ENCODE measurements around the gene FTO. TPM values are rescaled to one million over a fixed set of nuclear protein-coding genes. Genes with fewer than 3 reads are reported as not detected.

FTO gene
- total and polyA plus RNA-seq, 12 donors, result 17.8 to 310 (median 156) TPM

GRCh38 chr16:54076006-54076504 is 372.1 kb downstream of the FTO start:
- intact Hi-C loops (cut with DNase I), result no loop called here
- H3K27ac ChIP-seq, result no peak overlapping the region
- no peaks in the 10 kb centered on the region for H3K36me3 ChIP-seq (replicated peaks in 1 of 2)
- DNase-seq, result no peak
- no peaks in the 10 kb centered on the region for H3K4me1 ChIP-seq (replicated peaks in 1 of 2)
- no peaks in the 10 kb centered on the region for H3K9me3 ChIP-seq (replicated peaks in 1 of 3)
- WGBS, 4 donors, result 92 to 96% (median 93%) methylated on average over 3 of the region's 3 CpGs
- no peaks in the 10 kb centered on the region for H3K27me3 ChIP-seq
- H3K4me3 ChIP-seq, result no peak overlapping the region
- no peak for TF ChIP-seq POLR2A (IDR thresholded peaks at IDR 0.05)
- no peak for TF ChIP-seq CTCF (IDR thresholded peaks at IDR 0.05)

- DNase-seq, result peak in 3 of 7 donors; percentile 27 to 38 (median 35)
- 57 to 70% (median 64%) methylated on average over 9 of the region's 9 CpGs for WGBS, 4 donors
- Histone ChIP-seq H3K27me3 (no peaks in the 10 kb centered on the region), H3K4me1 (replicated peaks in 1 of 2) (peaks cover 0 to 7% of the 10 kb centered on the region in 2 donors), H3K27ac (no peak overlapping the region), H3K9me3 (replicated peaks in 1 of 3) (no peaks in the 10 kb centered on the region), H3K36me3 (replicated peaks in 1 of 2) (no peaks in the 10 kb centered on the region), H3K4me3 (no peak overlapping the region)
- intact Hi-C loops (cut with DNase I), result no loop called here
- TF ChIP-seq POLR2A (IDR thresholded peaks at IDR 0.05) (no peak), CTCF (IDR thresholded peaks at IDR 0.05) (no peak)
These were observed 373.3 kb downstream of the FTO start for GRCh38 chr16:54077050-54077821.

GRCh38 chr16:54080524-54081008 is 376.6 kb downstream of the FTO start:
- no peaks in the 10 kb centered on the region for H3K36me3 ChIP-seq (replicated peaks in 1 of 2)
- intact Hi-C loops (cut with DNase I), result no loop called here
- H3K9me3 ChIP-seq (replicated peaks in 1 of 3), result no peaks in the 10 kb centered on the region
- peaks cover 0 to 11% of the 10 kb centered on the region in 2 donors for H3K4me1 ChIP-seq (replicated peaks in 1 of 2)
- no peaks in the 10 kb centered on the region for H3K27me3 ChIP-seq
- no peak overlapping the region for H3K27ac ChIP-seq
- WGBS, 4 donors, result 82 to 93% (median 90%) methylated on average over 7 of the region's 7 CpGs
- no peak overlapping the region for H3K4me3 ChIP-seq
- TF ChIP-seq POLR2A (IDR thresholded peaks at IDR 0.05), result no peak
- TF ChIP-seq CTCF (IDR thresholded peaks at IDR 0.05), result no peak
- no peak for DNase-seq

- peaks cover 0 to 9% of the 10 kb centered on the region in 2 donors for H3K4me1 ChIP-seq (replicated peaks in 1 of 2)
- intact Hi-C loops (cut with DNase I), result no loop called here
- 92 to 96% (median 94%) methylated on average over 4 of the region's 4 CpGs for WGBS, 4 donors
- H3K9me3 ChIP-seq (replicated peaks in 1 of 3), result no peaks in the 10 kb centered on the region
- no peak overlapping the region for H3K27ac ChIP-seq
- H3K27me3 ChIP-seq, result no peaks in the 10 kb centered on the region
- no peaks in the 10 kb centered on the region for H3K36me3 ChIP-seq (replicated peaks in 1 of 2)
- no peak overlapping the region for H3K4me3 ChIP-seq
- TF ChIP-seq CTCF (IDR thresholded peaks at IDR 0.05), result no peak
- TF ChIP-seq POLR2A (IDR thresholded peaks at IDR 0.05), result no peak
- DNase-seq, result no peak
These were observed 382.8 kb downstream of the FTO start for GRCh38 chr16:54086791-54087190.

Data from adrenal gland (tissue), 12 donors.